NCI-H1092 (cell line): ENCODE measurements around the gene SMARCA5.
"Not testable (repeated sequence)": the region's sequence is repeated elsewhere in the genome, so short reads cannot be mapped to it uniquely, and the experiment has no call there.

Source experiments
- DNase-seq: peaks from one replicate; lab custom pipeline; 2025; lab: John Stamatoyannopoulos, UW

Gene SMARCA5

GRCh38 chr4:143513314-143514168 is at the start of gene SMARCA5:
Gene SMARCA5, plus strand, starts transcription at chr4:143513702. Its CDS starts 223 bp downstream, at chr4:143513925.
- DNase-seq: peak; percentile 96

GRCh38 chr4:143473334-143474126 is 40.0 kb upstream of the SMARCA5 start:
- no peak for DNase-seq

GRCh38 chr4:143477487-143477886 is 36.0 kb upstream of the SMARCA5 start:
- no peak for DNase-seq

GRCh38 chr4:143481361-143481760 is 32.1 kb upstream of the SMARCA5 start:
- no peak for DNase-seq

- peak; percentile 2 for DNase-seq
These were observed 30.7 kb upstream of the SMARCA5 start for GRCh38 chr4:143482840-143483239.

- no peak for DNase-seq
These were observed 27.2 kb upstream of the SMARCA5 start for GRCh38 chr4:143486314-143486713.

- DNase-seq: no peak
These were observed 24.8 kb upstream of the SMARCA5 start for GRCh38 chr4:143488687-143489086.

GRCh38 chr4:143489106-143489505 is 24.4 kb upstream of the SMARCA5 start:
- DNase-seq: no peak

- DNase-seq: no peak
These were observed 15.5 kb upstream of the SMARCA5 start for GRCh38 chr4:143498021-143498420.

GRCh38 chr4:143502231-143502630 is 11.3 kb upstream of the SMARCA5 start:
- no peak for DNase-seq

- no peak for DNase-seq
These were observed 7.5 kb upstream of the SMARCA5 start for GRCh38 chr4:143506031-143506430.

GRCh38 chr4:143511906-143512305 is 1.6 kb upstream of the SMARCA5 start:
- no peak for DNase-seq

GRCh38 chr4:143512978-143513313 is 556 bp upstream of the SMARCA5 start:
- DNase-seq: no peak

- no peak for DNase-seq
These were observed 630 bp downstream of the SMARCA5 start for GRCh38 chr4:143514169-143514495.

GRCh38 chr4:143514497-143514896 is 995 bp downstream of the SMARCA5 start:
- peak; percentile 5 for DNase-seq

- DNase-seq: no peak
These were observed 1.4 kb downstream of the SMARCA5 start for GRCh38 chr4:143514901-143515300.

- DNase-seq: no peak
These were observed 2.4 kb downstream of the SMARCA5 start for GRCh38 chr4:143515905-143516304.

- no peak for DNase-seq
These were observed 4.3 kb downstream of the SMARCA5 start for GRCh38 chr4:143517764-143518163.

- no peak for DNase-seq
These were observed 10.7 kb downstream of the SMARCA5 start for GRCh38 chr4:143524211-143524610.

- DNase-seq: not testable (repeated sequence)
These were observed 14.5 kb downstream of the SMARCA5 start for GRCh38 chr4:143528046-143528445.

GRCh38 chr4:143531380-143531779 is 17.9 kb downstream of the SMARCA5 start:
- no peak for DNase-seq

GRCh38 chr4:143531788-143532491 is 18.4 kb downstream of the SMARCA5 start:
- DNase-seq: no peak
